ENCODE data around the gene MAOA. TPM values are rescaled to one million over a fixed set of nuclear protein-coding genes. Genes with fewer than 3 reads are reported as not detected.
"Not testable (repeated sequence)": the region's sequence is repeated elsewhere in the genome, so short reads cannot be mapped to it uniquely, and the experiment has no call there.

The MAOA gene
- total RNA-seq, 1 experiment from 2014 or later = 6.3 TPM

GRCh38 chrX:43618366-43619205 lies 37.5 kb upstream of the MAOA start:
- no peaks in the 10 kb centered on the region for H3F3A ChIP-seq (ENCODE audit: low read length, unreplicated experiment)
- POLR2A ChIA-PET (ENCODE audit: unreplicated experiment) = no interaction called here
- no peak overlapping the region for H3K27ac ChIP-seq (ENCODE audit: low read length)
- TF ChIP-seq CTCF (conservative IDR thresholded peaks at IDR 0.05; ENCODE audit: low read depth, low read length) (no peak), EZH2phosphoT487 (IDR thresholded peaks at IDR 0.05; ENCODE audit: borderline replicate concordance, low read length) (no peak), EZH2 (IDR thresholded peaks at IDR 0.05; ENCODE audit: low read length, unreplicated experiment) (no peak)
- intact Hi-C loops (cut with micrococcal nuclease) = no loop called here
- no peaks in the 10 kb centered on the region for H4K20me1 ChIP-seq (ENCODE audit: low read length)
- ATAC-seq (no peak), DNase-seq (no peak)
- no peak overlapping the region for H3K9ac ChIP-seq (ENCODE audit: low read length)
- H3K4me3 ChIP-seq (ENCODE audit: low read length) = no peak overlapping the region
- H3K9me2 ChIP-seq (replicated peaks; ENCODE audit: low read length) = no peaks in the 10 kb centered on the region
- no TSS peak for BruUV-seq (replicated peaks)
- no peak overlapping the region for H2AFZ ChIP-seq (ENCODE audit: low read length)
- no peaks in the 10 kb centered on the region for H3K79me2 ChIP-seq (ENCODE audit: low read length)
- CTCF ChIA-PET = no interaction called here
- no peaks in the 10 kb centered on the region for H3K27me3 ChIP-seq (ENCODE audit: low read length)
- H3K36me3 ChIP-seq (ENCODE audit: low read depth, low read length) = no peaks in the 10 kb centered on the region
- no peaks in the 10 kb centered on the region for H3K4me1 ChIP-seq (ENCODE audit: insufficient read depth, low read length)
- H3K4me2 ChIP-seq (ENCODE audit: low read length) = no peak overlapping the region
- H3K9me3 ChIP-seq (ENCODE audit: low read length) = no peaks in the 10 kb centered on the region

DNA sequence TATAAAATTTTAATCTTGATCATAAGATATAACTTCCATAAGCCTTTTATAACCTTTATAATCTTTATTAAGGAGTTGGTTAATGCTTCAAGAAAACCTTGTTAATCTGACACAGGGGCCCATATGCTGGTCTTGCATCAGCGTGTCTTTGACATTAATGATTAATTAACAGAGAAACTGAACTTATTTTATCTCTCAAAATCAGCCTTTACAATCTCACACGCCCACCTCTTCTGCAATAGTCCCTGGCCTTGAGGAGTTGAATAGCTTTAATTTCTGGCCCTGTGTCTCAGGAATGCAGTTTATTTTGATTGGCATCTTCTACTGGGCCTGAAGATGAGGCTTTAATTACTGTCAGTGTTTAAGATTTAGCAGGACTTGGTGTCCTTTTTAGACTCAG lies 36.2 kb upstream of the MAOA start:
- H3K36me3 ChIP-seq (ENCODE audit: low read depth, low read length); H3K79me2 ChIP-seq (ENCODE audit: low read length); H3K4me2 ChIP-seq (ENCODE audit: low read length); H3K4me3 ChIP-seq (ENCODE audit: low read length); POLR2A ChIA-PET (ENCODE audit: unreplicated experiment); H3K9me3 ChIP-seq (ENCODE audit: low read length); ATAC-seq; H3K4me1 ChIP-seq (ENCODE audit: insufficient read depth, low read length); H4K20me1 ChIP-seq (ENCODE audit: low read length); BruUV-seq (replicated peaks); intact Hi-C loops (cut with micrococcal nuclease); H3K27me3 ChIP-seq (ENCODE audit: low read length); H3K9ac ChIP-seq (ENCODE audit: low read length); H2AFZ ChIP-seq (ENCODE audit: low read length); H3K27ac ChIP-seq (ENCODE audit: low read length); CTCF ChIA-PET; DNase-seq; H3K9me2 ChIP-seq (replicated peaks; ENCODE audit: low read length); H3F3A ChIP-seq (ENCODE audit: low read length, unreplicated experiment): not testable (repeated sequence)

GRCh38 chrX:43627147-43627546 lies 29.0 kb upstream of the MAOA start:
- intact Hi-C loops (cut with micrococcal nuclease) = no loop called here
- POLR2A ChIA-PET (ENCODE audit: unreplicated experiment) = no interaction called here
- no peak for TF ChIP-seq CTCF (conservative IDR thresholded peaks at IDR 0.05; ENCODE audit: low read depth, low read length)

More at GRCh38 chrX:43627147-43627546, 29.0 kb upstream of the MAOA start:
- Histone ChIP-seq H4K20me1 (ENCODE audit: low read length) (no peaks in the 10 kb centered on the region), H2AFZ (ENCODE audit: low read length) (no peak overlapping the region), H3K27ac (ENCODE audit: low read length) (no peak overlapping the region), H3K4me1 (ENCODE audit: insufficient read depth, low read length) (no peaks in the 10 kb centered on the region), H3K9me3 (ENCODE audit: low read length) (no peaks in the 10 kb centered on the region), H3K4me3 (ENCODE audit: low read length) (no peak overlapping the region), H3K79me2 (ENCODE audit: low read length) (no peaks in the 10 kb centered on the region), H3K4me2 (ENCODE audit: low read length) (no peak overlapping the region), H3K36me3 (ENCODE audit: low read depth, low read length) (no peaks in the 10 kb centered on the region), H3F3A (ENCODE audit: low read length, unreplicated experiment) (no peaks in the 10 kb centered on the region), H3K9ac (ENCODE audit: low read length) (no peak overlapping the region), H3K9me2 (replicated peaks; ENCODE audit: low read length) (no peaks in the 10 kb centered on the region), H3K27me3 (ENCODE audit: low read length) (no peaks in the 10 kb centered on the region)
- no peak for DNase-seq
- no peak for ATAC-seq
- BruUV-seq (replicated peaks) = no TSS peak
- CTCF ChIA-PET = no interaction called here
